IMR-90 (cell line): ENCODE measurements around the gene CENATAC. TPM values are rescaled to one million over a fixed set of nuclear protein-coding genes. Genes with fewer than 3 reads are reported as not detected.

ENCODE experiments used
- ATAC-seq: fragments of 200-7000 bp; cut with Tn5 transposase; 2 replicates; pipeline ENCODE4 v1.9.1; 2020; ENCODE audit warnings: low read depth, mild to moderate bottlenecking, moderate library complexity
- BruUV-seq: library from RNA; stranded (reverse); fragments of 400-500 nt; replicated peaks from 2 replicates; lab custom pipeline; 2021; lab: Mats Ljungman, UMichigan
- CTCF ChIA-PET: fragments of 300-600 bp; formaldehyde crosslinking; extraction: SDS; loops from one replicate; lab custom pipeline; 2021; ENCODE audit warnings: antibody characterized with exemption; lab: Yijun Ruan, JAX
- POLR2A ChIA-PET: fragments of 300-600 bp; sonication (Branson Sonifier 250); formaldehyde crosslinking; loops from one replicate; lab custom pipeline; 2022; ENCODE audit warnings: antibody characterized with exemption; ENCODE audit not compliant: unreplicated experiment; lab: Charles Lee
- DNase-seq: peaks from one replicate; pipeline ENCODE4 v3.0.0; 2013
- H2AFZ ChIP-seq: replicated peaks from 2 replicates; pipeline ENCODE3; 2013; ENCODE audit warnings: low read length, mild to moderate bottlenecking; ENCODE audit not compliant: poor library complexity
- H2AK5ac ChIP-seq: 2 replicates; pipeline ENCODE4 v1.6.1; 2013; ENCODE audit warnings: low read depth, low read length, inconsistent platforms
- H2AK9ac ChIP-seq: replicated peaks from 2 replicates; pipeline ENCODE3; 2013; ENCODE audit warnings: mild to moderate bottlenecking, low read depth, low read length, moderate library complexity; ENCODE audit not compliant: poor library complexity
- H2BK120ac ChIP-seq: 2 replicates; pipeline ENCODE4 v1.6.1; 2013; ENCODE audit warnings: low read depth, low read length, inconsistent platforms
- H2BK15ac ChIP-seq: 3 replicates; pipeline ENCODE4 v1.6.1; 2013; ENCODE audit warnings: low read depth, low read length, inconsistent platforms
- H2BK20ac ChIP-seq: 2 replicates; pipeline ENCODE4 v1.6.1; 2013; ENCODE audit warnings: low read depth, mild to moderate bottlenecking, inconsistent platforms, low read length, moderate library complexity
- H2BK5ac ChIP-seq: 2 replicates; pipeline ENCODE4 v1.6.1; 2013; ENCODE audit warnings: mild to moderate bottlenecking, low read depth, low read length, inconsistent platforms; ENCODE audit not compliant: poor library complexity, severe bottlenecking
- H3K14ac ChIP-seq: replicated peaks from 2 replicates; pipeline ENCODE4 v1.6.1; 2013; ENCODE audit warnings: low read depth, low read length, inconsistent platforms
- H3K18ac ChIP-seq: 2 replicates; pipeline ENCODE4 v1.6.1; 2013; ENCODE audit warnings: low read depth, low read length, control low read depth
- H3K23ac ChIP-seq: 2 replicates; pipeline ENCODE4 v1.6.1; 2013; ENCODE audit warnings: low read depth, low read length, inconsistent platforms
- H3K27ac ChIP-seq: 2 replicates; pipeline ENCODE4 v1.5.1; 2013; ENCODE audit warnings: mild to moderate bottlenecking, control low read depth, low read length; ENCODE audit not compliant: insufficient read depth
- H3K27me3 ChIP-seq: 2 replicates; pipeline ENCODE4 v1.6.1; 2013; ENCODE audit warnings: low read length; ENCODE audit not compliant: control insufficient read depth, insufficient read depth
- H3K36me3 ChIP-seq: 2 replicates; pipeline ENCODE4 v1.6.1; 2013; ENCODE audit warnings: low read length, mixed read lengths; ENCODE audit not compliant: control insufficient read depth, insufficient read depth
- H3K4ac ChIP-seq: 2 replicates; pipeline ENCODE4 v1.6.1; 2013; ENCODE audit warnings: low read depth, low read length, inconsistent platforms
- H3K4me1 ChIP-seq: 2 replicates; pipeline ENCODE4 v1.6.1; 2013; ENCODE audit warnings: low read length, mixed read lengths; ENCODE audit not compliant: control insufficient read depth, insufficient read depth
- H3K4me2 ChIP-seq: 2 replicates; pipeline ENCODE4 v1.6.1; 2013; ENCODE audit warnings: low read depth, mild to moderate bottlenecking, control low read depth, low read length, moderate library complexity
- H3K4me3 ChIP-seq: 2 replicates; pipeline ENCODE4 v1.5.1; 2013; ENCODE audit warnings: low read depth, mild to moderate bottlenecking, control low read depth, low read length, moderate library complexity; ENCODE audit not compliant: insufficient read depth
- H3K56ac ChIP-seq: 2 replicates; pipeline ENCODE4 v1.6.1; 2013; ENCODE audit warnings: low read length, inconsistent platforms; ENCODE audit not compliant: insufficient read depth; ENCODE audit errors: extremely low read depth
- H3K79me1 ChIP-seq, 2 experiments: 2 replicates each; pipeline ENCODE4 v1.6.1; 2013; ENCODE audit warnings: low read length in 2 of 2, inconsistent platforms in 1 of 2, low read depth in 1 of 2
- H3K9ac ChIP-seq: 2 replicates; pipeline ENCODE4 v1.6.1; 2013; ENCODE audit warnings: low read depth, low read length, control low read depth
- H3K9me1 ChIP-seq: 2 replicates; pipeline ENCODE4 v1.6.1; 2013; ENCODE audit warnings: low read length, inconsistent platforms; ENCODE audit not compliant: insufficient read depth
- H3K9me3 ChIP-seq: 2 replicates; pipeline ENCODE4 v1.6.1; 2013; ENCODE audit warnings: low read length; ENCODE audit not compliant: control insufficient read depth, insufficient read depth
- H4K20me1 ChIP-seq: 2 replicates; pipeline ENCODE4 v1.6.1; 2013; ENCODE audit warnings: low read length, inconsistent platforms; ENCODE audit not compliant: insufficient read depth
- H4K5ac ChIP-seq: 2 replicates; pipeline ENCODE4 v1.6.1; 2013; ENCODE audit warnings: mild to moderate bottlenecking, low read depth, low read length, control low read depth
- H4K8ac ChIP-seq, 2 experiments: 2 replicates each; pipeline ENCODE4 v1.6.1; 2013; ENCODE audit warnings: low read depth in 2 of 2, low read length in 2 of 2, control low read depth in 1 of 2, inconsistent platforms in 1 of 2
- H4K91ac ChIP-seq: 2 replicates; pipeline ENCODE4 v1.6.1; 2013; ENCODE audit warnings: low read depth, low read length, inconsistent platforms; ENCODE audit not compliant: insufficient read depth
- BHLHE40 ChIP-seq: fragments of 150-350 bp; IDR thresholded peaks from 2 replicates; pipeline ENCODE4 v1.6.1; 2016; ENCODE audit warnings: mild to moderate bottlenecking, low read depth, low read length
- CEBPB ChIP-seq: IDR thresholded peaks from 2 replicates; pipeline ENCODE4 v1.6.1; 2012; ENCODE audit warnings: low read depth, low read length, improper control_type of control experiment
- CHD1 ChIP-seq: IDR thresholded peaks from 2 replicates; pipeline ENCODE4 v1.6.1; 2012; ENCODE audit warnings: low read depth, low read length, improper control_type of control experiment
- FOS ChIP-seq: fragments of 150-350 bp; IDR thresholded peaks from 2 replicates; pipeline ENCODE4 v1.6.1; 2016; ENCODE audit warnings: low read depth, low read length
- MAFK ChIP-seq: IDR thresholded peaks from 2 replicates; pipeline ENCODE4 v1.6.1; 2012; ENCODE audit warnings: low read depth, low read length, improper control_type of control experiment
- MAZ ChIP-seq: IDR thresholded peaks from 2 replicates; pipeline ENCODE4 v1.6.1; 2012; ENCODE audit warnings: low read depth, mild to moderate bottlenecking, low read length, improper control_type of control experiment, moderate library complexity, borderline replicate concordance
- MXI1 ChIP-seq: IDR thresholded peaks from 2 replicates; pipeline ENCODE4 v1.6.1; 2012; ENCODE audit warnings: low read depth, mild to moderate bottlenecking, low read length, moderate library complexity, borderline replicate concordance
- NFE2L2 ChIP-seq: fragments of 150-350 bp; IDR thresholded peaks from 2 replicates; pipeline ENCODE4 v1.6.1; 2016; ENCODE audit warnings: low read depth, mild to moderate bottlenecking, low read length
- POLR2A ChIP-seq: IDR thresholded peaks from 2 replicates; pipeline ENCODE4 v1.6.1; 2012; ENCODE audit warnings: mild to moderate bottlenecking, low read depth, low read length
- RCOR1 ChIP-seq: IDR thresholded peaks from 2 replicates; pipeline ENCODE4 v1.6.1; 2012; ENCODE audit warnings: mild to moderate bottlenecking, low read length, improper control_type of control experiment; ENCODE audit not compliant: insufficient replicate concordance
- RFX5 ChIP-seq: IDR thresholded peaks from 2 replicates; pipeline ENCODE4 v1.8.0; 2012; ENCODE audit warnings: low read depth, mild to moderate bottlenecking, low read length, moderate library complexity
- SMC3 ChIP-seq: fragments of 150-350 bp; IDR thresholded peaks from 2 replicates; pipeline ENCODE4 v1.6.1; 2016; ENCODE audit warnings: low read depth, mild to moderate bottlenecking, antibody characterized with exemption, low read length, moderate library complexity
- WGBS, 2 experiments: methylation state at CpG; one replicate each; pipeline versions ENCODE4 v1.1.5 to v1.1.7; 2013; ENCODE audit warnings: missing lambda C conversion rate in 2 of 2; ENCODE audit not compliant: insufficient read length in 1 of 2; ENCODE audit errors: extremely low coverage in 2 of 2; 5-methylcytosine and 5-hydroxymethylcytosine counted together
- dilution Hi-C: fragments of 300-500 bp; cut with HindIII; formaldehyde crosslinking; loops from one replicate; pipeline ENCODE4 v1.14.3; 2018; ENCODE audit warnings: low sequenced_read_pairs; ENCODE audit not compliant: unreplicated experiment
- in situ Hi-C: fragments of 300-500 bp; cut with MboI; formaldehyde crosslinking; loops from 3 replicates; pipeline ENCODE4 v1.14.3; 2019; ENCODE audit warnings: low sequenced_read_pairs, inconsistent platforms, mixed read lengths
- intact Hi-C: fragments of 100-400 bp; cut with micrococcal nuclease; formaldehyde crosslinking; loops from 2 replicates; pipeline ENCODE4 v1.10.0; 2022
- polyA plus RNA-seq, 3 experiments: library from polyadenylated mRNA; depleted of rRNA; stranded (reverse); fragments of >200 nt; gene quantifications; 2 replicates each; pipeline ENCODE4 v1.2.3, GENCODE V29; 2012; ENCODE audit warnings: low replicate concordance in 1 of 3
- total RNA-seq: library from RNA; depleted of rRNA; stranded (reverse); fragments of >200 nt; gene quantifications from 2 replicates; pipeline ENCODE4 v1.2.3, GENCODE V29; 2012
- TF ChIP-seq, protein P1 (sequence below): conservative IDR thresholded peaks from 2 replicates; pipeline ENCODE4 v1.5.1; 2012; ENCODE audit warnings: mild to moderate bottlenecking, low read depth, low read length, improper control_type of control experiment
- TF ChIP-seq, protein P2 (sequence below): fragments of 150-350 bp; IDR thresholded peaks from 2 replicates; pipeline ENCODE4 v1.6.1; 2016; ENCODE audit warnings: low read depth, mild to moderate bottlenecking, low read length, moderate library complexity, borderline replicate concordance

Gene CENATAC
- total and polyA plus RNA-seq, 2 of the 4 experiments (the other 2 are of a cell fraction), result 13.1 to 16.7 TPM

DNA sequence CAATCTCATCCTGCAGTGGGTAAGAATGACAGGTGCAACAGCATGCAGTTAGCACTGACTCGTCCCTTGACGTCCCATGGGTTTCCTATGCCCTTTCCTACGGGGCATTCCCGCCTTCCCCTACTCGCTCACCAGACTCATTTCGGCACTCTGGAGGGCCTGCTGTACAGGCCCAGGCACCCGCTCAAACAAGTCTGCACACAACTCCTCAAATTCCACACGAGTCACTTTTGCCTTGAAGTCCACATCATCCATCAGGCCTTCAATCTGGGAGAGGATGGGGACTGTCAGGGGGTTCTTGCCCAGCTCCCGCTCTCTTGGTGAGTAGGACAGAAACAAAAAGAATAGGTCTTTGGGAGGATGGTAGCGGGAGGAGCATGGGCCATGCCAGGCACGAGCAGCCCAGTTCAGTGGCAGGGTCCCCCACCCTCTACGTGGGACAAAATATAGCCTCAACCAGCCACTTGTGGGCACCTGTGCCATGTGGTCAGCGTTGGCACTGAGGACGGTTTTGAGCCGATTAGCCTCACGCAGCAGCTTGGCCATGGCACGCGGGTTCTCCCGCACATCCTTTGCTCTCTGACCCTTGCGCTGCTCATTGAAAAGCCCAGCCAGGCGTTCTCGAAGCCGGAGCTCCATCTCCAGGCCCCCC, 54.4 kb downstream of the CENATAC start:
- Histone ChIP-seq H3K9ac (no peak overlapping the region), H4K91ac (no peak overlapping the region), H4K8ac (no peak overlapping the region), H3K4me1 (peaks cover 2% of the 10 kb centered on the region; the same call in 1 of the 2 replicates), H3K18ac (no peak overlapping the region), H2BK5ac (no peak overlapping the region), H3K4ac (no peak overlapping the region), H2AFZ (no peak overlapping the region), H3K9me1 (peaks cover 9% of the 10 kb centered on the region), H3K79me1 (peaks cover 13 to 42% of the 10 kb centered on the region in 2 experiments), H4K5ac (no peak overlapping the region), H3K27ac (no peak overlapping the region), H4K20me1 (0 out of 2 replicates have a peak, but pooled peaks cover 5% of the 10 kb centered on the region), H3K4me2 (no peak overlapping the region), H3K36me3 (peaks cover 71% of the 10 kb centered on the region), H3K56ac (no peak overlapping the region), H3K27me3 (no peaks in the 10 kb centered on the region), H2AK5ac (no peak overlapping the region), H3K4me3 (no peak overlapping the region), H3K14ac (no peak overlapping the region), H2BK120ac (no peak overlapping the region), H2BK20ac (no peak overlapping the region), H2BK15ac (no peak overlapping the region), H2AK9ac (no peak overlapping the region), H3K23ac (no peak overlapping the region), H3K9me3 (no peaks in the 10 kb centered on the region)
- dilution Hi-C loops, result no loop called here
- POLR2A ChIA-PET, result no interaction called here
- DNase-seq, result no peak
- in situ Hi-C loops, result no loop called here
- 100% methylated on average over 5 of the region's 23 CpGs; no CpG with 5 or more reads in 1 of the 2 experiments for WGBS, 2 experiments
- TF ChIP-seq MAFK (no peak), POLR2A (no peak), NFE2L2 (no peak), CHD1 (no peak), RFX5 (no peak), MXI1 (no peak), CEBPB (no peak), FOS (no peak), RCOR1 (no peak), BHLHE40 (no peak), SMC3 (no peak), MAZ (no peak)
- TF ChIP-seq, protein P1, sequence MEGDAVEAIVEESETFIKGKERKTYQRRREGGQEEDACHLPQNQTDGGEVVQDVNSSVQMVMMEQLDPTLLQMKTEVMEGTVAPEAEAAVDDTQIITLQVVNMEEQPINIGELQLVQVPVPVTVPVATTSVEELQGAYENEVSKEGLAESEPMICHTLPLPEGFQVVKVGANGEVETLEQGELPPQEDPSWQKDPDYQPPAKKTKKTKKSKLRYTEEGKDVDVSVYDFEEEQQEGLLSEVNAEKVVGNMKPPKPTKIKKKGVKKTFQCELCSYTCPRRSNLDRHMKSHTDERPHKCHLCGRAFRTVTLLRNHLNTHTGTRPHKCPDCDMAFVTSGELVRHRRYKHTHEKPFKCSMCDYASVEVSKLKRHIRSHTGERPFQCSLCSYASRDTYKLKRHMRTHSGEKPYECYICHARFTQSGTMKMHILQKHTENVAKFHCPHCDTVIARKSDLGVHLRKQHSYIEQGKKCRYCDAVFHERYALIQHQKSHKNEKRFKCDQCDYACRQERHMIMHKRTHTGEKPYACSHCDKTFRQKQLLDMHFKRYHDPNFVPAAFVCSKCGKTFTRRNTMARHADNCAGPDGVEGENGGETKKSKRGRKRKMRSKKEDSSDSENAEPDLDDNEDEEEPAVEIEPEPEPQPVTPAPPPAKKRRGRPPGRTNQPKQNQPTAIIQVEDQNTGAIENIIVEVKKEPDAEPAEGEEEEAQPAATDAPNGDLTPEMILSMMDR, result no peak
- TF ChIP-seq, protein P2, sequence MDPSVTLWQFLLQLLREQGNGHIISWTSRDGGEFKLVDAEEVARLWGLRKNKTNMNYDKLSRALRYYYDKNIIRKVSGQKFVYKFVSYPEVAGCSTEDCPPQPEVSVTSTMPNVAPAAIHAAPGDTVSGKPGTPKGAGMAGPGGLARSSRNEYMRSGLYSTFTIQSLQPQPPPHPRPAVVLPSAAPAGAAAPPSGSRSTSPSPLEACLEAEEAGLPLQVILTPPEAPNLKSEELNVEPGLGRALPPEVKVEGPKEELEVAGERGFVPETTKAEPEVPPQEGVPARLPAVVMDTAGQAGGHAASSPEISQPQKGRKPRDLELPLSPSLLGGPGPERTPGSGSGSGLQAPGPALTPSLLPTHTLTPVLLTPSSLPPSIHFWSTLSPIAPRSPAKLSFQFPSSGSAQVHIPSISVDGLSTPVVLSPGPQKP, result no peak
- no TSS peak for BruUV-seq
- ATAC-seq, result no peak
- intact Hi-C loops, result no loop called here
- CTCF ChIA-PET, result no interaction called here
